Measurements from ENCODE around the gene HPCAL1. TPM values are rescaled to one million over a fixed set of nuclear protein-coding genes. Genes with fewer than 3 reads are reported as not detected.
A peak's percentile ranks its signal among the peaks of the same experiment; 100 is the strongest.

Gene HPCAL1
- polyA plus RNA-seq, 1 donor from 2014 or later, result 63.4 TPM

DNA sequence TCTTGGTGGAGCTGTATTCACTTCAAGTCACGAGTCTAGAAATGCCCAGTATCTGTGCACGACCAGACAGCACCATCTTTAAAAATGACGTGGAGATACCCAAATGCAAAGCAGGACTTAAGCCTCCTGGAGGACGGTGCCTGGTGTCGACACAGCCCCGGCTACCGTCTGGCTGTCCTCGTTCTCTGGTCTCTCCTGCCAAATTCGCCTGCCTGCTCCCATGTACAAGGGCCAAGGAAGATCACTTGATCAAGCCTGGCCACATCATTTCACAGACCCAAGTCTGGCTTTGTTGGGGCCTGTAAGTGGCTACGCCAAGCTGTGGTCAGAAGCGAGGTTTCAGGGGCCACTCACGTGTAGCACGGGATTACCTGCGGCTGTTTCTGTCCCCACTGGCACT is 136.0 kb downstream of the HPCAL1 start:
- TF ChIP-seq TAF1 (IDR thresholded peaks at IDR 0.05; ENCODE audit: low read depth) (no peak), SMC3 (conservative IDR thresholded peaks at IDR 0.05; ENCODE audit: poor library complexity) (no peak), POLR2AphosphoS5 (IDR thresholded peaks at IDR 0.05) (peak; percentile 11), MXI1 (conservative IDR thresholded peaks at IDR 0.05; ENCODE audit: poor library complexity, severe bottlenecking) (no peak)
- TF ChIP-seq, protein P1, sequence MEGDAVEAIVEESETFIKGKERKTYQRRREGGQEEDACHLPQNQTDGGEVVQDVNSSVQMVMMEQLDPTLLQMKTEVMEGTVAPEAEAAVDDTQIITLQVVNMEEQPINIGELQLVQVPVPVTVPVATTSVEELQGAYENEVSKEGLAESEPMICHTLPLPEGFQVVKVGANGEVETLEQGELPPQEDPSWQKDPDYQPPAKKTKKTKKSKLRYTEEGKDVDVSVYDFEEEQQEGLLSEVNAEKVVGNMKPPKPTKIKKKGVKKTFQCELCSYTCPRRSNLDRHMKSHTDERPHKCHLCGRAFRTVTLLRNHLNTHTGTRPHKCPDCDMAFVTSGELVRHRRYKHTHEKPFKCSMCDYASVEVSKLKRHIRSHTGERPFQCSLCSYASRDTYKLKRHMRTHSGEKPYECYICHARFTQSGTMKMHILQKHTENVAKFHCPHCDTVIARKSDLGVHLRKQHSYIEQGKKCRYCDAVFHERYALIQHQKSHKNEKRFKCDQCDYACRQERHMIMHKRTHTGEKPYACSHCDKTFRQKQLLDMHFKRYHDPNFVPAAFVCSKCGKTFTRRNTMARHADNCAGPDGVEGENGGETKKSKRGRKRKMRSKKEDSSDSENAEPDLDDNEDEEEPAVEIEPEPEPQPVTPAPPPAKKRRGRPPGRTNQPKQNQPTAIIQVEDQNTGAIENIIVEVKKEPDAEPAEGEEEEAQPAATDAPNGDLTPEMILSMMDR (IDR thresholded peaks at IDR 0.05; ENCODE audit: poor library complexity, severe bottlenecking), result no peak
- Histone ChIP-seq H4K20me1 (ENCODE audit: insufficient read depth) (peaks cover 30% of the 10 kb centered on the region), H3K4me3 (ENCODE audit: low read length) (no peak overlapping the region), H3K4me2 (ENCODE audit: low read length) (no peak overlapping the region), H3K9me3 (ENCODE audit: low read length) (no peaks in the 10 kb centered on the region), H3K9me2 (ENCODE audit: insufficient read depth, low read length) (no peaks in the 10 kb centered on the region), H3K27ac (ENCODE audit: low read length) (no peak overlapping the region), H3K9ac (ENCODE audit: low read length) (no peak overlapping the region), H2AFZ (ENCODE audit: low read depth, low read length) (no peak overlapping the region), H3K79me2 (replicated peaks; ENCODE audit: insufficient read depth, low read length) (peaks cover 14% of the 10 kb centered on the region), H3K36me3 (ENCODE audit: insufficient read depth, low read length) (peaks cover 18% of the 10 kb centered on the region), H3F3A (ENCODE audit: insufficient read depth, low read length, poor library complexity, severe bottlenecking) (no peaks in the 10 kb centered on the region), H3K27me3 (ENCODE audit: insufficient read depth, low read depth, low read length) (no peaks in the 10 kb centered on the region)

DNA sequence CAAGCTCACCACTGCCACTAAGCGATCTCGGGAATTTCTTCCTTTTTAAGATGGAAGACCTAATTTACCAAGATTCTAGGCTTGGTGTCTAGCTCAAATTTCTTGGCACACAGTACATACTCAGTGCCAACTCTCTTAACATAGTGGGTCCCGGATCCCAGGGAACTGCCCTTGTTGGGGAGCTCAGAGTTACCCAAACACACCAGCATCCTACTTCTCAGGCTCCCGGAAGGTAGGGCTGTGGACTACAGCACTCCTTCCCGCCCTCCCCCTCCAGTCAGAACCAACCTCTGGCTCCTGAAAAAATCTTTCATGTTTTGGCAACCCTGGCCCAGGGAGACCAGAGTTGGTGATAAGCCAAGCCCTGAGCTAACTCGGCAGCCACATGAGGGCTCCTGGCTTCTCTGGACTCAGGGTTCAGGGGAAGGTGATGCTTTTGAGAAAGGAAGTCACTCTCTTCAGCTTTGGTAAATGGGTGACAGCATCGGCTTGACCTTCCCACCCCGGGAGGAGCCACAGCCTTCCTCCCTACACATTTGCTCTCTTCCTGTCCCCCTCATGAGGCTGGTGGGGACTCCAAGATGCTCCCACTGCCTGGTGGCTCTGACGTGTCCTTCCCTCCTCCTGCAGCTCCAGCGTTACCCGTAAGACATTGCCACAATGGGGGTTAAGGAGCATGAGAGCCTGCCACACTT is 136.6 kb downstream of the HPCAL1 start:
- no peaks in the 10 kb centered on the region for H3K9me2 ChIP-seq (ENCODE audit: insufficient read depth, low read length)
- no peak overlapping the region for H3K4me3 ChIP-seq (ENCODE audit: low read length)
- no peak overlapping the region for H3K4me2 ChIP-seq (ENCODE audit: low read length)
- H4K20me1 ChIP-seq (ENCODE audit: insufficient read depth), result peaks cover 36% of the 10 kb centered on the region
- H3K36me3 ChIP-seq (ENCODE audit: insufficient read depth, low read length), result peaks cover 24% of the 10 kb centered on the region
- H3K27me3 ChIP-seq (ENCODE audit: insufficient read depth, low read depth, low read length), result no peaks in the 10 kb centered on the region
- TF ChIP-seq EP300 (conservative IDR thresholded peaks at IDR 0.05; ENCODE audit: poor library complexity, severe bottlenecking) (no peak), POLR2AphosphoS5 (IDR thresholded peaks at IDR 0.05) (no peak), SMC3 (conservative IDR thresholded peaks at IDR 0.05; ENCODE audit: poor library complexity) (no peak), TAF1 (IDR thresholded peaks at IDR 0.05; ENCODE audit: low read depth) (no peak), MXI1 (conservative IDR thresholded peaks at IDR 0.05; ENCODE audit: poor library complexity, severe bottlenecking) (no peak), RAD21 (conservative IDR thresholded peaks at IDR 0.05) (no peak), EZH2 (IDR thresholded peaks at IDR 0.05; ENCODE audit: borderline replicate concordance, insufficient read depth, low read length, poor library complexity, severe bottlenecking) (no peak)
- TF ChIP-seq, protein P1 (IDR thresholded peaks at IDR 0.05; ENCODE audit: poor library complexity, severe bottlenecking), result no peak
- TF ChIP-seq, protein P2, sequence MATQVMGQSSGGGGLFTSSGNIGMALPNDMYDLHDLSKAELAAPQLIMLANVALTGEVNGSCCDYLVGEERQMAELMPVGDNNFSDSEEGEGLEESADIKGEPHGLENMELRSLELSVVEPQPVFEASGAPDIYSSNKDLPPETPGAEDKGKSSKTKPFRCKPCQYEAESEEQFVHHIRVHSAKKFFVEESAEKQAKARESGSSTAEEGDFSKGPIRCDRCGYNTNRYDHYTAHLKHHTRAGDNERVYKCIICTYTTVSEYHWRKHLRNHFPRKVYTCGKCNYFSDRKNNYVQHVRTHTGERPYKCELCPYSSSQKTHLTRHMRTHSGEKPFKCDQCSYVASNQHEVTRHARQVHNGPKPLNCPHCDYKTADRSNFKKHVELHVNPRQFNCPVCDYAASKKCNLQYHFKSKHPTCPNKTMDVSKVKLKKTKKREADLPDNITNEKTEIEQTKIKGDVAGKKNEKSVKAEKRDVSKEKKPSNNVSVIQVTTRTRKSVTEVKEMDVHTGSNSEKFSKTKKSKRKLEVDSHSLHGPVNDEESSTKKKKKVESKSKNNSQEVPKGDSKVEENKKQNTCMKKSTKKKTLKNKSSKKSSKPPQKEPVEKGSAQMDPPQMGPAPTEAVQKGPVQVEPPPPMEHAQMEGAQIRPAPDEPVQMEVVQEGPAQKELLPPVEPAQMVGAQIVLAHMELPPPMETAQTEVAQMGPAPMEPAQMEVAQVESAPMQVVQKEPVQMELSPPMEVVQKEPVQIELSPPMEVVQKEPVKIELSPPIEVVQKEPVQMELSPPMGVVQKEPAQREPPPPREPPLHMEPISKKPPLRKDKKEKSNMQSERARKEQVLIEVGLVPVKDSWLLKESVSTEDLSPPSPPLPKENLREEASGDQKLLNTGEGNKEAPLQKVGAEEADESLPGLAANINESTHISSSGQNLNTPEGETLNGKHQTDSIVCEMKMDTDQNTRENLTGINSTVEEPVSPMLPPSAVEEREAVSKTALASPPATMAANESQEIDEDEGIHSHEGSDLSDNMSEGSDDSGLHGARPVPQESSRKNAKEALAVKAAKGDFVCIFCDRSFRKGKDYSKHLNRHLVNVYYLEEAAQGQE (IDR thresholded peaks at IDR 0.05; ENCODE audit: borderline replicate concordance), result no peak
- H3K9ac ChIP-seq (ENCODE audit: low read length), result no peak overlapping the region
- H3F3A ChIP-seq (ENCODE audit: insufficient read depth, low read length, poor library complexity, severe bottlenecking), result no peaks in the 10 kb centered on the region
- H2AFZ ChIP-seq (ENCODE audit: low read depth, low read length), result no peak overlapping the region
- no peaks in the 10 kb centered on the region for H3K9me3 ChIP-seq (ENCODE audit: low read length)
- no peak overlapping the region for H3K27ac ChIP-seq (ENCODE audit: low read length)
- H3K79me2 ChIP-seq (replicated peaks; ENCODE audit: insufficient read depth, low read length), result peaks cover 20% of the 10 kb centered on the region
